ENCODE data around the gene TLK2. TPM values are rescaled to one million over a fixed set of nuclear protein-coding genes. Genes with fewer than 3 reads are reported as not detected.
"Not testable (repeated sequence)": the region's sequence is repeated elsewhere in the genome, so short reads cannot be mapped to it uniquely, and the experiment has no call there.

The TLK2 gene
- total and polyA plus RNA-seq, 5 donors from 2014 or later: 6.9 to 89.5 (median 10.6) TPM

GRCh38 chr17:62511014-62511413 is 32.4 kb downstream of the TLK2 start:
- not testable (repeated sequence) for H3K4me1 ChIP-seq (ENCODE audit: control insufficient read depth, insufficient read depth, low read length, poor library complexity, severe bottlenecking); H3K9me3 ChIP-seq (ENCODE audit: control insufficient read depth in 2 of 2, low read length in 2 of 2); H3K4me3 ChIP-seq (ENCODE audit: low read depth, low read length); H3K27ac ChIP-seq (ENCODE audit: insufficient read depth, low read length, poor library complexity, severe bottlenecking); H3K27me3 ChIP-seq (ENCODE audit: control insufficient read depth, insufficient read depth, low read length); H3K9me3 Mint-ChIP-seq; H3K36me3 Mint-ChIP-seq; H3K36me3 ChIP-seq (ENCODE audit: control insufficient read depth, insufficient read depth, low read length); H3K27me3 Mint-ChIP-seq
- ATAC-seq (ENCODE audit: low read depth in 2 of 2) (peak in 1 of 2 donors; percentile 64), DNase-seq (peak in 1 of 3 donors; percentile 51)
- Mint-ChIP-seq H3K4me1 (peaks cover 28 to 75% (median 43%) of the 10 kb centered on the region in 4 donors), H3K27ac (peak overlapping the region in 1 of 3 donors; percentile 9), H3K4me3 (peak overlapping the region in 1 of 4 donors; percentile 31)

GRCh38 chr17:62516376-62516775 is 37.8 kb downstream of the TLK2 start:
- Mint-ChIP-seq H3K36me3 (peaks cover 15% of the 10 kb centered on the region), H3K4me1 (peaks cover 0 to 48% (median 17%) of the 10 kb centered on the region in 4 donors)
- not testable (repeated sequence) for DNase-seq; H3K4me1 ChIP-seq (ENCODE audit: control insufficient read depth, insufficient read depth, low read length, poor library complexity, severe bottlenecking); H3K27me3 Mint-ChIP-seq; H3K27ac Mint-ChIP-seq; H3K9me3 ChIP-seq (ENCODE audit: control insufficient read depth in 2 of 2, low read length in 2 of 2); H3K27me3 ChIP-seq (ENCODE audit: control insufficient read depth, insufficient read depth, low read length); H3K9me3 Mint-ChIP-seq; H3K4me3 ChIP-seq (ENCODE audit: low read depth, low read length); H3K27ac ChIP-seq (ENCODE audit: insufficient read depth, low read length, poor library complexity, severe bottlenecking); H3K4me3 Mint-ChIP-seq; ATAC-seq (ENCODE audit: low read depth in 2 of 2); H3K36me3 ChIP-seq (ENCODE audit: control insufficient read depth, insufficient read depth, low read length)

GRCh38 chr17:62521295-62521694 is 42.7 kb downstream of the TLK2 start:
- not testable (repeated sequence) for ATAC-seq (ENCODE audit: low read depth in 2 of 2); H3K27me3 Mint-ChIP-seq

GRCh38 chr17:62524077-62524476 is 45.5 kb downstream of the TLK2 start:
- peaks cover 23% of the 10 kb centered on the region for H3K36me3 ChIP-seq (ENCODE audit: control insufficient read depth, insufficient read depth, low read length)
- H3K27me3 Mint-ChIP-seq; H3K9me3 Mint-ChIP-seq; H3K4me3 Mint-ChIP-seq; ATAC-seq (ENCODE audit: low read depth in 2 of 2); H3K27me3 ChIP-seq (ENCODE audit: control insufficient read depth, insufficient read depth, low read length); H3K27ac ChIP-seq (ENCODE audit: insufficient read depth, low read length, poor library complexity, severe bottlenecking); DNase-seq; H3K4me1 ChIP-seq (ENCODE audit: control insufficient read depth, insufficient read depth, low read length, poor library complexity, severe bottlenecking); H3K4me3 ChIP-seq (ENCODE audit: low read depth, low read length); H3K4me1 Mint-ChIP-seq; H3K27ac Mint-ChIP-seq; H3K9me3 ChIP-seq (ENCODE audit: control insufficient read depth in 2 of 2, low read length in 2 of 2): not testable (repeated sequence)
- peaks cover 27% of the 10 kb centered on the region for H3K36me3 Mint-ChIP-seq

More at GRCh38 chr17:62521295-62521694, 42.7 kb downstream of the TLK2 start:
- peaks cover 14% of the 10 kb centered on the region for H3K36me3 Mint-ChIP-seq
- peaks cover 20% of the 10 kb centered on the region for H3K36me3 ChIP-seq (ENCODE audit: control insufficient read depth, insufficient read depth, low read length)
- H3K27me3 ChIP-seq (ENCODE audit: control insufficient read depth, insufficient read depth, low read length); H3K27ac Mint-ChIP-seq; DNase-seq; H3K4me3 Mint-ChIP-seq; H3K9me3 Mint-ChIP-seq; H3K4me3 ChIP-seq (ENCODE audit: low read depth, low read length); H3K27ac ChIP-seq (ENCODE audit: insufficient read depth, low read length, poor library complexity, severe bottlenecking); H3K4me1 ChIP-seq (ENCODE audit: control insufficient read depth, insufficient read depth, low read length, poor library complexity, severe bottlenecking); H3K9me3 ChIP-seq (ENCODE audit: control insufficient read depth in 2 of 2, low read length in 2 of 2): not testable (repeated sequence)
- H3K4me1 Mint-ChIP-seq: peaks cover 0 to 16% (median 3%) of the 10 kb centered on the region in 4 donors

- H3K27me3 ChIP-seq (ENCODE audit: control insufficient read depth, insufficient read depth, low read length); H3K9me3 ChIP-seq (ENCODE audit: control insufficient read depth in 2 of 2, low read length in 2 of 2); H3K4me1 Mint-ChIP-seq; H3K4me3 ChIP-seq (ENCODE audit: low read depth, low read length); H3K4me3 Mint-ChIP-seq; H3K27me3 Mint-ChIP-seq; H3K4me1 ChIP-seq (ENCODE audit: control insufficient read depth, insufficient read depth, low read length, poor library complexity, severe bottlenecking); ATAC-seq (ENCODE audit: low read depth in 2 of 2); H3K27ac Mint-ChIP-seq; H3K9me3 Mint-ChIP-seq; DNase-seq; H3K27ac ChIP-seq (ENCODE audit: insufficient read depth, low read length, poor library complexity, severe bottlenecking): not testable (repeated sequence)
- H3K36me3 Mint-ChIP-seq: peaks cover 31% of the 10 kb centered on the region
- H3K36me3 ChIP-seq (ENCODE audit: control insufficient read depth, insufficient read depth, low read length): peaks cover 25% of the 10 kb centered on the region
These were observed 46.7 kb downstream of the TLK2 start for GRCh38 chr17:62525317-62525716.

- not testable (repeated sequence) for H3K27ac Mint-ChIP-seq; H3K9me3 ChIP-seq (ENCODE audit: control insufficient read depth in 2 of 2, low read length in 2 of 2); H3K27me3 ChIP-seq (ENCODE audit: control insufficient read depth, insufficient read depth, low read length); H3K27me3 Mint-ChIP-seq; H3K27ac ChIP-seq (ENCODE audit: insufficient read depth, low read length, poor library complexity, severe bottlenecking); ATAC-seq (ENCODE audit: low read depth in 2 of 2); H3K4me3 ChIP-seq (ENCODE audit: low read depth, low read length); H3K4me3 Mint-ChIP-seq; H3K4me1 ChIP-seq (ENCODE audit: control insufficient read depth, insufficient read depth, low read length, poor library complexity, severe bottlenecking); DNase-seq; H3K9me3 Mint-ChIP-seq; H3K36me3 ChIP-seq (ENCODE audit: control insufficient read depth, insufficient read depth, low read length)
- H3K36me3 Mint-ChIP-seq: peaks cover 39% of the 10 kb centered on the region
- peaks cover 8 to 18% (median 14%) of the 10 kb centered on the region in 4 donors for H3K4me1 Mint-ChIP-seq
These were observed 52.3 kb downstream of the TLK2 start for GRCh38 chr17:62530936-62531335.

GRCh38 chr17:62536557-62536956 is 57.9 kb downstream of the TLK2 start:
- not testable (repeated sequence) for H3K9me3 Mint-ChIP-seq; H3K27ac Mint-ChIP-seq; H3K4me3 ChIP-seq (ENCODE audit: low read depth, low read length); H3K4me1 ChIP-seq (ENCODE audit: control insufficient read depth, insufficient read depth, low read length, poor library complexity, severe bottlenecking); H3K4me3 Mint-ChIP-seq; H3K27me3 Mint-ChIP-seq; H3K9me3 ChIP-seq (ENCODE audit: control insufficient read depth in 2 of 2, low read length in 2 of 2); H3K27me3 ChIP-seq (ENCODE audit: control insufficient read depth, insufficient read depth, low read length); ATAC-seq (ENCODE audit: low read depth in 2 of 2); H3K27ac ChIP-seq (ENCODE audit: insufficient read depth, low read length, poor library complexity, severe bottlenecking); DNase-seq
- H3K36me3 ChIP-seq (ENCODE audit: control insufficient read depth, insufficient read depth, low read length): peaks cover 24% of the 10 kb centered on the region
- Mint-ChIP-seq H3K36me3 (peaks cover 40% of the 10 kb centered on the region), H3K4me1 (peaks cover 11 to 23% (median 14%) of the 10 kb centered on the region in 4 donors)

- H3K27me3 Mint-ChIP-seq; H3K27me3 ChIP-seq (ENCODE audit: control insufficient read depth, insufficient read depth, low read length); H3K27ac ChIP-seq (ENCODE audit: insufficient read depth, low read length, poor library complexity, severe bottlenecking); H3K9me3 Mint-ChIP-seq; H3K4me3 Mint-ChIP-seq; H3K4me3 ChIP-seq (ENCODE audit: low read depth, low read length); ATAC-seq (ENCODE audit: low read depth in 2 of 2); H3K4me1 ChIP-seq (ENCODE audit: control insufficient read depth, insufficient read depth, low read length, poor library complexity, severe bottlenecking); DNase-seq; H3K9me3 ChIP-seq (ENCODE audit: control insufficient read depth in 2 of 2, low read length in 2 of 2): not testable (repeated sequence)
- Mint-ChIP-seq H3K36me3 (peaks cover 47% of the 10 kb centered on the region), H3K4me1 (peaks cover 4 to 29% (median 20%) of the 10 kb centered on the region in 4 donors), H3K27ac (peak overlapping the region in 1 of 3 donors; percentile 41)
- H3K36me3 ChIP-seq (ENCODE audit: control insufficient read depth, insufficient read depth, low read length): peaks cover 36% of the 10 kb centered on the region
These were observed 62.4 kb downstream of the TLK2 start for GRCh38 chr17:62541073-62541472.

Measured in CD4-positive, CD25-positive, alpha-beta regulatory T cell (primary cell).